Adipocyte (in vitro differentiated cells): ENCODE results near the gene PGM5.

Experiments used
- DNase-seq: peaks from one replicate; pipeline ENCODE4 v3.0.0-alpha.2; 2015; ENCODE audit warnings: low read depth
- H3K27me3 ChIP-seq: replicated peaks from 2 replicates; pipeline ENCODE4 v1.7.0; 2013; ENCODE audit warnings: mild to moderate bottlenecking, low read length, moderate library complexity; ENCODE audit not compliant: control insufficient read depth, insufficient read depth
- H3K36me3 ChIP-seq: 2 replicates; pipeline ENCODE4 v1.7.0; 2013; ENCODE audit warnings: low read length, mild to moderate bottlenecking, moderate library complexity; ENCODE audit not compliant: control insufficient read depth, insufficient read depth, severe bottlenecking
- H3K4me1 ChIP-seq: 2 replicates; pipeline ENCODE4 v1.7.0; 2013; ENCODE audit warnings: mild to moderate bottlenecking, low read length, moderate library complexity; ENCODE audit not compliant: control insufficient read depth, insufficient read depth
- H3K4me3 ChIP-seq: 2 replicates; pipeline ENCODE4 v1.7.0; 2013; ENCODE audit warnings: mild to moderate bottlenecking, low read length, moderate library complexity
- H3K9ac ChIP-seq: 2 replicates; pipeline ENCODE4 v1.7.0; 2013; ENCODE audit warnings: mild to moderate bottlenecking, low read length, moderate library complexity
- H3K9me3 ChIP-seq: 2 replicates; pipeline ENCODE4 v1.7.0; 2013; ENCODE audit warnings: mild to moderate bottlenecking, low read length, moderate library complexity; ENCODE audit not compliant: control insufficient read depth

Gene PGM5

GRCh38 chr9:68560071-68560844, 203.8 kb downstream of the PGM5 start:
- Histone ChIP-seq H3K36me3 (no peaks in the 10 kb centered on the region), H3K9ac (no peak overlapping the region), H3K4me3 (no peak overlapping the region), H3K9me3 (no peaks in the 10 kb centered on the region), H3K27me3 (no peaks in the 10 kb centered on the region), H3K4me1 (peaks cover 13% of the 10 kb centered on the region)
- no peak for DNase-seq

GRCh38 chr9:68562461-68562860, 206.1 kb downstream of the PGM5 start:
- no peaks in the 10 kb centered on the region for H3K36me3 ChIP-seq
- no peak overlapping the region for H3K9ac ChIP-seq
- H3K27me3 ChIP-seq: no peaks in the 10 kb centered on the region
- H3K9me3 ChIP-seq: no peaks in the 10 kb centered on the region
- H3K4me1 ChIP-seq: peaks cover 13% of the 10 kb centered on the region
- no peak overlapping the region for H3K4me3 ChIP-seq
- no peak for DNase-seq

- Histone ChIP-seq H3K4me3 (no peak overlapping the region), H3K4me1 (peaks cover 9% of the 10 kb centered on the region), H3K36me3 (no peaks in the 10 kb centered on the region), H3K9ac (no peak overlapping the region), H3K27me3 (peaks cover 2% of the 10 kb centered on the region), H3K9me3 (no peaks in the 10 kb centered on the region)
- DNase-seq: no peak
Observed at GRCh38 chr9:68567565-68567964, 211.2 kb downstream of the PGM5 start.

- Histone ChIP-seq H3K9me3 (no peaks in the 10 kb centered on the region), H3K9ac (no peak overlapping the region), H3K4me1 (peaks cover 6% of the 10 kb centered on the region), H3K36me3 (no peaks in the 10 kb centered on the region), H3K27me3 (peaks cover 6% of the 10 kb centered on the region), H3K4me3 (no peak overlapping the region)
- peak; percentile 14 for DNase-seq
Observed at GRCh38 chr9:68574150-68574549, 217.7 kb downstream of the PGM5 start.

- H3K36me3 ChIP-seq: no peaks in the 10 kb centered on the region
- no peaks in the 10 kb centered on the region for H3K9me3 ChIP-seq
- peaks cover 5% of the 10 kb centered on the region for H3K27me3 ChIP-seq
- no peaks in the 10 kb centered on the region for H3K4me1 ChIP-seq
- DNase-seq: no peak
- H3K9ac ChIP-seq: no peak overlapping the region
- H3K4me3 ChIP-seq: no peak overlapping the region
Observed at GRCh38 chr9:68575817-68576216, 219.4 kb downstream of the PGM5 start.

GRCh38 chr9:68577774-68578591, 221.6 kb downstream of the PGM5 start:
- no peaks in the 10 kb centered on the region for H3K36me3 ChIP-seq
- no peak for DNase-seq
- H3K4me3 ChIP-seq: no peak overlapping the region
- H3K4me1 ChIP-seq: peaks cover 6% of the 10 kb centered on the region
- no peaks in the 10 kb centered on the region for H3K9me3 ChIP-seq
- peaks cover 3% of the 10 kb centered on the region for H3K27me3 ChIP-seq
- H3K9ac ChIP-seq: no peak overlapping the region
